Activated CD4-positive, alpha-beta T cell treated with anti-CD3 and anti-CD28 coated beads, Interleukin-2, Interleukin-4, amounts not matched to agents 100 ng/mL and 50 ng/mL, durations not matched to agents 16 hours and 8 hours (primary cell): ENCODE results near the gene GPD2.
A peak's percentile ranks its signal among the peaks of the same experiment; 100 is the strongest.

ENCODE experiments used
- DNase-seq: peaks from one replicate; pipeline ENCODE4 v3.0.0-alpha.2; 2020; ENCODE audit warnings: low spot score

GPD2 gene

DNA sequence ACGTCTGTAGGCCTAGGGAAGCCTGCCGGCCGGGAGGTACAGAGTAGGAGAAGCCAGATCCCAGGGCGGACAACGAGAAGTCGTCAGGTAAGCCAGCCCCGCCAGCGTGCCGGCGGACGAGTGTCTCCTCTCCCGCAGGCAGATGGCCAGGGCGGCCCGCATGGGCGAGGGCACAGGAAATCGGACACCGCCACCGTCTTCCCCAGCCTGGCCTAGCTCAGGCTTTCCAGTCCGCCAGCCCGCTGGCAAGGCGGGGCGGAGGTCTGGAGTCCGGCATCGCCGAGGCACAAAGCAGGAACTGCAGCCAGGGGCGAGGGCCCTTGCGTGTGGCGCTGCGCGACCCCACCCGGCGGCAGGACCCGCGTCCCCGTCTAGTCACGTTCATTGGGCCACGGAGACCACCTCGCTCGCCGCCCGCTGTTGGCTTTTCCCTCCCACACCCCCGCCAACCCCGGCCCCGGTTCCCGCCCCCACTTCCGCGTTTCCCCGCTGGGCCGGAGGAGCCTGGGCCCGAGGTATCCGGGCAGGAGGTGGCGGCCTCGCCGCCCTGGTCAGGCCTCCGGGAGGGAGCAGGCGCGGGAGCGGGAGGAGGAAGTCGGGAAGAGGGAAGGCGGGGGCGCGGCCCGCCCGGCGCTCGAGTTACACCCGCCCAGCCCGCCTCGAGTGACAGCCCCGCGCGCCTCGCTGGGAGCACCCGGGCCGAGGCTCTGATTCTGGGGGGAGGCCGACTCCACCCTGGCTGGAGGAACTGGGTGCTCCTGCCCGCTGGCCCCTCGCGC is at the start of gene GPD2:
Gene GPD2, plus strand, starts transcription at position 662 of the 779 bp plus-strand sequence. CDS start 39,727 bp downstream, outside the sequence.
- peak; percentile 51 for DNase-seq

DNA sequence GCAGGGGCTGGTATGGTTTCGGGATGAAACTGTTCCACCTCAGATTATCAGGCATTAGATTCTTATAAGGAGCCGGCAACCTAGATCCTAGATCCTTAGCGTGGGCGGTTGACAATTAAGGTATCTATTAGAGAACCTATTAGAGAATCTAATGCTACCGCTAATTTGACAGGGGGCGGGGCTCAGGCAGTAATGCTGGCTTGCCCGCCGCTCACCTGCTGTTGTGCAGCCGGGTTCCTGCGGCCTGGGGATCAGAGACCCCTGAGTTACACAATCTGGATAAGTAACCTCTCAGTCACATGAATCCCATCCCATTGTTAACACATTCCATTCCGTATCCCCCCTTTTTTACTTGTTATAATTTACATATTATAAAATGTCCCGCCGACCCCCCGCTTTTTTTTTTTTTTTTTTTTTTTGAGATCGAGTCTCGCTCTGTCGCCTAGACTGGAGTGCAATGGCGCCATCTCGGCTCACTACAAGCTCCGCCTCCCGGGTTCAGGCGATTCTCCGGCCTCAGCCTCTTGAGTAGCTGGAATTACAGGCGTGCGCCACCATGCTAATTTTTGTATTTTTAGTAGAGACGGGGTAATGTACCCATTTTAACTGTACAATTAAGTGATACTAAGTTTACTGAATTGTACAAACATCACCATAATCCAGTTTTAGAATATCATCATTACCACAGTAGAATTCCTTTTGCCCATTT is 42.0 kb upstream of the GPD2 start:
- DNase-seq, result no peak

DNA sequence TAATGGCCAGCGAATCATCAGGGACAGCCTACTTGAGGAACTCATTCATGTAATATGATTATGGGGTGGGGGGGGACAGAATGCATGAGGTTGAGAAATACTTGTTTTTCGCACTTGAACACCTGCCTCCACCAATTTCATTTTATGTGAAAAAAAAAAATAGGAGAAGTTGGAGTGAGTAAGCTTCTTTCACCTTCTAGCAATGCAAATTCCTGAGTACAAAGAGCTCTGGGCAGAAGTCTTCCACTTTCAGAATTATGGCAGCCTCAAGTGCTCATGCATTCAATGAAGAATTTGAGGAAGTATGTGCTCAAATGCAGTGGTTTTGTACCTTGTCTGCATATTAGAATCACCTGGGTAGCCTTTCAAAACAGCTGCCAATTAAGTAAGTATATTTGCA is 40.1 kb upstream of the GPD2 start:
- DNase-seq, result no peak

GRCh38 chr2:156397229-156397628 is 39.0 kb upstream of the GPD2 start:
- DNase-seq, result no peak

DNA sequence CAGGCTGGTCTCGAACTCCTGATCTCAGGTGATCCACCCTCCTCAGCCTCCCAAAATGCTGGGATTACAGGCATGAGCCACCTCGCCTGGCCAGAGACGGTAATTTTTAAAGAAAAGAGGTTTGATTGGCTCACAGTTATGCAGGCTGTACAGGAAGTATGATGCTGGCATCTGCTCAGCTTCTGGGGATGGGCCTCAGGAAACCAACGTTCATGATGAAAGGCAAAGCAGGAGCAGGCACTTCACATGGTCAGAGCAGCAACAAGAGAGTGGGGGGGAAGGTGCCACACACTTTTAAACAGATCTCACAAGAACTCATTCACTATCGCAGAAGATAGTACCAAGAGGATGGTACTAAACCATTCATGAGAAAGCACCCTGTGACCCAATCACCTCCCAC is 38.0 kb upstream of the GPD2 start:
- no peak for DNase-seq

DNA sequence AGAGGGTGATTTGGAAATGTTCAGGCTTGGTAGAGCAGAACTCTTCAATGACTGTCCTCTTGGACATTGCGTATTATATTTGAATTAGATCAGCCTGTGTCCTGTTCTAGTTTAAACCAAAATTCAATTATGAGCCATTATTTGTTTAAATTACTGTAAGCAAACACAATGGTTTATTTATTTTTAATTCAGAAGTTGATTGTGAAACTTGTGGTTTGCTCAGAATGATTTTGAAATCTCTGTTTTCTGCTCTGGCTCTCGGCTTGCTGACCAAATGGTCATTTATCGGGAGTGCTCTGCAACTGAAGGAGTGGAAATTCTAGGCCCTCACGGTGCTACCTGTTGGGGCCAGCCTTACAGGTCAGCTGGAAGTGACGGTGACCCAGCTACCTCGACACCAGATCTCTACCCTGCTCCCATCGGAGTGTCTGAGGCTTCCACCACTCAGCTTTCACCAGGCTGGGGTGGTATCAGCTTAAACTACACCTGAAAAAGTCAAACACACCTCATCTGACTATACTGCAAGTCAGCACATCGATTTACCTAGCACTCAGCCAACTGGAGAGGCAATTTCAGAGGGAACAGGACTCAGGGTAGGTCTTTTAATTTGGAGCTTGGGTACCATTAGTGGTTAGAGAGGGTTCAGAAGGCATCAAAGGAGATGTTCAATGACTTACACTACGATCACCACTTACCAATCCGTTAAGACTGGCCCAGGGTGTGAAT is 36.8 kb upstream of the GPD2 start:
- DNase-seq, result no peak

DNA sequence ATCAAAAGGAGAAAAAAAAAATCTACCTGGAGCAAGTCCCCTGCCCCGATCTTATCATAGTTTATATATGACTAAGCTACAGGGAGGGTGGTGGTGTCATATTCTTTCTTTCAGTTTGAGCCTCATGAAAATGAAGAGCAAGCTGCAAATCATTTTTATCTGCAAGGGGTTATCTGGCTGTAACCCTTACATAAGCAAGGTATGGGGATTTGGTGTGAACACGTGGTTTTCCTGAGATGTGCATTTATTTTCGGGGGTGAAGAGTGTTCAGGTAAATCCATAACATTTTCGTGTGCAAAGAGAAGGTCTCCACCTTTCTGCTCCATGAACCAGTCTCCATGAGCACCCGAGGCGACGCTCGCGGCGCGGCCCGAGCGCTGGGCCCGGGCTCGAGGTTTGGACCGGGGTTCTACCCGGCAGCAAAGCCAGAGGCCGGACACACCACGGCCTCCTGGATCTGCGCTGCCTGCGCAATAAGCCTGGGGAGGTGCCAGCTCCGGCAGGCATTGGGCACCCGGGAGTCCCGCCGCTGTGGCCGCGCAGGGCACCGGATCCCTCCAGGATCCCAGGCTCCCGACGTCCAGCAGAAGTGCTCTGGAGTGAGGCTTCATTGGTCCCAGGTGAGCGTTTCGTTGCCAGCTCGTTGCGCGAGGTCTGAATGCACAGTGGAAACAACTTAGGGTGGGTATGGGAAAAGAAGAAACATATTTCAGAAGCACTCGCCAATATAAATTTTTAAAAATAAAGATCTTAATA is 36.1 kb upstream of the GPD2 start:
- DNase-seq, result peak; percentile 84

DNA sequence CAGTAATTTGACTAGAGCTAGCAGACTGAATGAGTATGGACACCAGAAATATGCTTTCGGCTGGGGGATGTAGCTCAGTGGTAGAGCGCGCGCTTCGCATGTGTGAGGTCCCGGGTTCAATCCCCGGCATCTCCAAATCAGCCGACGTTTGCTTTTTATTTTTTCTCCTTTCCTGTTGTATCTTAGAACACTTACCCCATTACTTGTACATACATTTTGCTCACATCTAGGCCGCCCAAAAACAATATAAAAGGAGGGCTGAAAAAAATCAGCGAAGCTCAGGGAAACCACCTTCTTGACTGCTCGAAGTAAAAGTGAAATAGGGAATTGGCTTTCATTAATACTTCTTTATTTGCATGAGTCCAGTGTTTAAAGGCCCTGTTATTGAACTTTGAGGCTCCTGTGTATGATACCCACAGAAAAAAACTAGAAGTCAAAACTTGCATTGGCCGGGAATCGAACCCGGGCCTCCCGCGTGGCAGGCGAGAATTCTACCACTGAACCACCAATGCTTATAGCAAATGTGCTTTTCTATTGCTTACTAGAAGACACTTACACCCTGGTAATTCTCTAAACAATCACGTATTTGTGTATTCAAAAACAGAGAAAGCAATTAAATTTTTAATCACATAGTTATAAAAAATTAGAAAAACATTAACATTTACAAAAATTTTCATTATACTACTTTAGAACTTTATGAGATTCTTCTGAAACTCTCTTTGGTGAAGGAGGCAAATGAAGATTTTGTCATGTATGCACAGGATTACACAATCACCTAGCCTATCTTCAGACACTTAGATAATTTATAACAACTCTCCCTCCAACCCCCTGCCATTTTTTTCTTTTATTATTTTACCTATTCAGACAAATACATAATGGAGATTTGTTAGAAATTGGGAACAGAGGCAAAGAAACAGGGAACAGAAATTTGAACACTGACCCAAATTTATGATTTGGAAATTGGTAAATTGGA is 35.2 kb upstream of the GPD2 start:
- DNase-seq, result peak; percentile 81

DNA sequence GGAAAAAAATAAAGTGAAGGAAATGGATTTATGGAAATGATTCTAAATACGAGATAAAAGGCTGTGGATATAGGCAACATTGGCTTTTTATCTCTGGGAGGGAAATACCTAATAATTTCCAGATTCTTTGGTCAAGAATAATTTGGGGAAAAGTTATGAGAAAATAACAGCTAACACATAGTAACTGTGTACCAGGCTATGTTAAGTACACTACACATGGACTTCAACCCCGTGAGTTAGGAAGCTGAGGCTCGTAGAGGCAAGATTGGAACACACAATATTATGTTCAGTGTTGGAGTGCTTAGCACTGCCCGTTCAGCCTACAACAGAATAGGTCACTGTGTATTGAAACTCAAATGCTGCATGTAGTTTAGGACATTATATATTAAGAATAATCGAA is 34.3 kb upstream of the GPD2 start:
- no peak for DNase-seq

DNA sequence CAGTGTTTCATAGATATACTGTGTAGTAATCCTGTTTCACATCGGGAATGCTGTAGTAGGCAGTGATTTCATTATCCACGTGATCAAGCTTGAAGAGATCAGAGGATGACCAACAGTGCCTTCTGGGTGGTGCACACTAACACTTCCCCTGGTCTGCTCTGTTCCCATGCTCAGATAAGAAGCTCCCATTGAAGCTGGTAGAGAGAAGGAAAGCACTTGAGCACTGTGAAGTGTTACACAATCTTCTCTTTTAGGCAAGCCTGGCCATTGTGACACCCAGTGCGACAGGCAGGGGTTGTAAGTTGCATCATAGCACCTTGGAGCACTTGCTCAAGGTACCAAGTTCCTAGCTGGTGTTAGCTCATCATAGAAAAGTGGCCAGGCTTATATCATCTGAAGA is 30.6 kb upstream of the GPD2 start:
- no peak for DNase-seq

DNA sequence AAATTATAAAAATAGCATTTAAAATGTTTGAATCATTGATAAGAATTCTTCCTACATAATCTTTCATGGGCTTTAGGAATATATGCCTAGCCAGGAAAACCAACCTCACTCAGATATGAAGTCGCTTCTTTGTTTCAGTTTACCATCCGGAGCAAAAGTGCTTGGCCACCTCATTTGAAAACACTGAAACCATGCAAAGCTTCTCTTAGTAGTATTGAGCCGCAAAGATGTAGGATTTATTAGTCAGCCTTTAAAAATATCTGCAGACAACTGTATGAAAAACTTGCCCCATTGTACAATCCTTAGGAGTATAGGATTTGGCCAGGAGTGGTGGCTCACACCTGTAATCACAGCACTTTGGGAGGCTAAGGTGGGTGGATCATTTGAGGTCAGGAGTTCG is 24.3 kb upstream of the GPD2 start:
- DNase-seq, result no peak

GRCh38 chr2:156421851-156422250 is 14.3 kb upstream of the GPD2 start:
- DNase-seq, result no peak

DNA sequence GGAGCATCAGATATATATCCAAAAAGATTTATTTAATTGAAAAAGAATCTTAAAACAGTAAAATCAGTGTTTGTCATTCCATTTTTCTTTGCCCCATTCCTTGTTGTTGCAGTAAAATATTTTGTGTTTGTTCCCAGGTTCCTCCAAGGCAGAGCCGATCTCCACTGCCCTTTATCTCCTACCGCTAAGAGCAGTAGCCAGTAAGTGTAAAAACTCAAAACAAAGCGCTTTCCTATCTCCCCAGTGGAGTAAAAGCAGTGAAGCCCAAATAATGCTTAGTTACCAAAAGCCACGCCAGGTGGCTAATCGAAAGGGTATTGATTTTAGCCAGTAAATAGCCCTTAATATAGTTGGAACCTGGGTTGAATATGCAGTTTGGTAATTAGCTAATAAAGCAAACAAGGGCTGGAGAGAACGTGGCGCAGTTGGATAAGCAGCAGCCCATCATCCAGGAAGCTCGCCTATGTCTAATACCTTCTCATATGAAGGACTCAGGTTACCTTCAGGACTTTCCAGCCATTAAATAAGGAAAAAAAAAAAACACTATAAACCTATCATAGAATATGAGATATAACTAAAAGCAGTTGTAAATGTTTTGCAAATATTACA is 12.4 kb upstream of the GPD2 start:
- DNase-seq, result no peak

GRCh38 chr2:156427074-156427473 is 9.1 kb upstream of the GPD2 start:
- DNase-seq, result no peak

DNA sequence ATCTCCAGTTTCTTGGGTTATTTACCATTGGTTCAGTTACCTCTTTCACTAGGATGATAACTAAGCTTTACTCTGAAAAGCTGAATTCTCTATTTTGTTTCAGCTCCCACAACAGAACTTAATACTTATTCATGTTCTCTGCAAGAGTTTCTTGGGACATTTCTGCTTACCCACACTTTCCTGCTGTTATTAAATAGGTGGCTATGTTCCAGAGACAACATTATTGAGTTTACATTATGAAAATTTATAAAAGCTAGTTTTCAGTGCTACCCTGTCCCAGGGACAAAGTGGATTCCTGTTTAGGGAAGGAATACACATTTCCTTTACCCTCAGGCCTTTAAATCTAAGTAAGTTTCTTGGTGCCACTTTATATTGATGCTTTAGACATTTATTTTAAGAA is 7.0 kb upstream of the GPD2 start:
- DNase-seq, result no peak

- no peak for DNase-seq
These were observed 5.8 kb upstream of the GPD2 start for GRCh38 chr2:156430236-156430979.

- DNase-seq, result no peak
These were observed 5.2 kb upstream of the GPD2 start for GRCh38 chr2:156430980-156431358.

DNA sequence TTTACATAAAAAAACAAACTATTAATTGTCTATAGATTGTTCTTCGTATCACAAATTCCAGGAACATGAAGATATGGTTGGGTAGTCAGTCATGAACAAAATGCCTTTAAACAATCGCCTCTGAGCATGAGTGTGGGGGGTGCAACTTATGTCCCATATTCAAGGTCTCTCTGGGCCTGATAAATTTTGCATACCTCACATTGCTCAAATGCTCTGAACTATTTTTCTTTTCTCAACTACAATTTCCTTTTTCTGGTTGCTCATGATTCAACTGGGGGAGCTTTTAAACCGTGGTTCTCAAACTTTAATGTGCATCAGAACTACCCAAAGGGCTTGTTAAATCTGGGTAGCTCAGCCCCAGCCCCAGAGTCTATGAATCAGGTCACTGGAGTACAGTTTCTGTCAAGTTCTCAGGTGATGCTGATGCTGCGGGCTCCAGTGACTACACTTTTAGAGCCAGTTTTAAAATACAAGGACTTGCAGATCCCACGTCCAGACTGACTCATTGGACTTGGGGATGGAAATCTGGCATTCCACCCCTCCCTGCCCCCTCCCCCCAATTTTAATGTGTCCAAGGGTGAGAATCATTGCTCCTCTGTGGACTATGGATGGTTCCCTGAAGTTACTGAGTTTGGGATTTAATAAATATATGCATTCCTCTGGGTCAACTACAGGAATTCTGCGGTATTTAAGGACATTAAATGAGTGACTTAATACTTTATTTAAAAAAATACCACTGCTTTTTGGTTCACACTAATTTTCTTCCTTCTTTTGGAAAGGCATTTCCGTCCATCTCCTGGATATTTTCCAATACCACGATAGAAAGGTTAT is 1.5 kb upstream of the GPD2 start:
- DNase-seq, result no peak

DNA sequence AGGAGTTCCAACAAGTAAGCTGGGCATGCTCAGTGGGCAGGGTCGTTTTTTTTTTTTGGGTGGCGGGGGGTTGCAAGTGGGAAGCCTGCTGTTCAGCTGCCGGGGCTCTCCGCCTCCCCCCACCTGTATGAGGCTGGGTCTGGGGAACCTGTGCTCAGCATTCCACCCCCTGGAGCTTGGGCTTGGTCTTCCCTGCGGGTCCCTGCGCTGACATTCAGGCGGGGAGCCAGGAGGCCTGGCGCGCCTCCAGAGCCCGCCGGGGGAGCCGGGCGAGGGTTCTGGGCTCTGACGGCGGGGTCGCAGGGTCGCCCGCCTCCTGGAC is 822 bp upstream of the GPD2 start:
- no peak for DNase-seq
